Skeletal muscle satellite cell (primary cell): ENCODE results near the gene KCNIP3.

Experiments
- H3K27me3 ChIP-seq: 2 replicates; pipeline ENCODE4 v1.7.0; 2013; ENCODE audit warnings: low read length; ENCODE audit not compliant: control insufficient read depth, insufficient read depth
- H3K36me3 ChIP-seq: 2 replicates; pipeline ENCODE4 v1.7.0; 2013; ENCODE audit warnings: mild to moderate bottlenecking, control low read depth, low read length; ENCODE audit not compliant: insufficient read depth
- H3K4me1 ChIP-seq: 2 replicates; pipeline ENCODE4 v1.7.0; 2013; ENCODE audit warnings: low read length; ENCODE audit not compliant: control insufficient read depth, insufficient read depth
- H3K4me2 ChIP-seq: 2 replicates; pipeline ENCODE4 v1.7.0; 2013; ENCODE audit warnings: mild to moderate bottlenecking, low read length
- H3K4me3 ChIP-seq: 2 replicates; pipeline ENCODE4 v1.7.0; 2013; ENCODE audit warnings: low read length
- H3K9ac ChIP-seq: 2 replicates; pipeline ENCODE4 v1.7.0; 2013; ENCODE audit warnings: mild to moderate bottlenecking, low read depth, low read length, moderate library complexity
- H3K9me3 ChIP-seq: replicated peaks from 2 replicates; pipeline ENCODE4 v1.7.0; 2013; ENCODE audit warnings: mild to moderate bottlenecking, control low read depth, low read length

Gene KCNIP3

GRCh38 chr2:95382192-95382591 is 85.0 kb downstream of the KCNIP3 start:
- Histone ChIP-seq H3K9me3 (no peaks in the 10 kb centered on the region), H3K4me3 (no peak overlapping the region), H3K9ac (no peak overlapping the region), H3K27me3 (peaks cover 6% of the 10 kb centered on the region), H3K36me3 (no peaks in the 10 kb centered on the region), H3K4me1 (peaks cover 9% of the 10 kb centered on the region), H3K4me2 (no peak overlapping the region)

DNA sequence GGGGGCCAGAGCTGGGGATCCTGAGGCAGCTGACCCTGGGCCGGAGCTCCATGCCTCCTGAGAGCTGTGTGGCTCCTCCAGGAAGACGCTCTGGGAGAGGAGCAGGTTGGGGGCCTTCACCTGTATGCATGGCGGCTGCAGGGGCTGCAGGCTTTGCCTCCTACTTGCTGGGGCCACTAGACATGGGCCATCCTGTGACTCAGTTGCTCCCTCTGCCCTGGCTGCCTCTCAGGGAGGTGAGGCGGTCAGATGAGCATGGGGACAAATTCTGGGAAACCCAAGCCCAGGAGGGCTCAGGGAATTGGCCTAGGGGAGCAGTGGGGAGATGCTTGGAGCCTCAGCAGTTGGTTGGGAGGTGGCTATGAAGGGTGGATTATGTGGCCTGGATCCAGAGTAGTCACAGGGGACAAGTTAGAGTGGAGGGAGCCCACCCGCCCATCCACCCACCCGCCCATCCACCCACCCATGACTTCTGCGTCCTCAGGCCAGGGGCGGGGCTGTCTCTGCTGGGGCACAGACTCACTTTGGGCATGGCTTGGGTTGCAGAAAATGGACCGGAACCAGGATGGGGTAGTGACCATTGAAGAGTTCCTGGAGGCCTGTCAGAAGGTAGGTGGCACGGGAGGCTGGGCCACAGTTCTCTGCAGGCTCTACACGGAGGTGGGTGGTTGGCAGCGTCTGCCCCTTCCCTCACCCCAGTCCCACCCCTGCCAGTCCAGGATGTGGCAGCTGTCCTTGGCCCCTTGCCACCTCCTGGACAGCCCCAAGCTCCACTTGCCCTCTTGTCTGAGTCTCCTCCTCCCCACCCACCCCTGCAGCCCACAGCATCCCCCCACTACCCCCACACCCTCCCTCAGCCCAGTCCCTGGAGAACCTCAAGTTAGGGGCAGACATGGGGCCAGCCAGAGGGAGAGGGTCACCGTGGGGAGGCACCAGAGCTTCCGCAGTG is 85.8 kb downstream of the KCNIP3 start:
- Histone ChIP-seq H3K36me3 (no peaks in the 10 kb centered on the region), H3K4me3 (no peak overlapping the region), H3K27me3 (peaks cover 6% of the 10 kb centered on the region), H3K4me2 (no peak overlapping the region), H3K9me3 (no peaks in the 10 kb centered on the region), H3K4me1 (peaks cover 9% of the 10 kb centered on the region), H3K9ac (no peak overlapping the region)

DNA sequence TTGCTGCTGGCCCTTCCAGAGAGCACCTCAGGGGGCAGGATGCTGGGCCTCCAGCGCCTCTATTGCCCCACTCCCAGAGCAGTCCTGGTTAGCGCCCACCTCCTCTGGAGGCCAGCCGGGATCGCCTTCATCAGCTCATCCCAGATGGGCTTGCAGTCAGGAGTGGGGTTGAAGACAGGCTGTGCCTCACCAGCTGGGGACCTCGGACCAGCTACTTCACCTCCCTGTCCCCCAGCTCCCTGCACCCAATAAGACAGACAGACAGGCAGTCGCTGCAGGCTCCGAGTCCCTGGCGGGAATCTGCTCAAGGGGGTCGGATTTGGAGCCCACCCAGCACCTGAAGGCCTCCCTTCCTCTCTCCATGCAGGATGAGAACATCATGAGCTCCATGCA is 86.5 kb downstream of the KCNIP3 start:
- no peaks in the 10 kb centered on the region for H3K36me3 ChIP-seq
- no peak overlapping the region for H3K4me2 ChIP-seq
- no peak overlapping the region for H3K9ac ChIP-seq
- no peak overlapping the region for H3K4me3 ChIP-seq
- no peaks in the 10 kb centered on the region for H3K9me3 ChIP-seq
- H3K27me3 ChIP-seq, result peaks cover 9% of the 10 kb centered on the region
- peaks cover 9% of the 10 kb centered on the region for H3K4me1 ChIP-seq

- no peak overlapping the region for H3K4me3 ChIP-seq
- no peak overlapping the region for H3K4me2 ChIP-seq
- no peaks in the 10 kb centered on the region for H3K36me3 ChIP-seq
- no peak overlapping the region for H3K9ac ChIP-seq
- peaks cover 12% of the 10 kb centered on the region for H3K4me1 ChIP-seq
- H3K9me3 ChIP-seq, result no peaks in the 10 kb centered on the region
- peaks cover 11% of the 10 kb centered on the region for H3K27me3 ChIP-seq
These were observed 87.9 kb downstream of the KCNIP3 start for GRCh38 chr2:95384854-95385569.

GRCh38 chr2:95385570-95385984 is 88.4 kb downstream of the KCNIP3 start:
- Histone ChIP-seq H3K4me1 (peaks cover 12% of the 10 kb centered on the region), H3K9me3 (no peaks in the 10 kb centered on the region), H3K27me3 (peaks cover 11% of the 10 kb centered on the region), H3K36me3 (no peaks in the 10 kb centered on the region), H3K9ac (no peak overlapping the region), H3K4me2 (no peak overlapping the region), H3K4me3 (no peak overlapping the region)

DNA sequence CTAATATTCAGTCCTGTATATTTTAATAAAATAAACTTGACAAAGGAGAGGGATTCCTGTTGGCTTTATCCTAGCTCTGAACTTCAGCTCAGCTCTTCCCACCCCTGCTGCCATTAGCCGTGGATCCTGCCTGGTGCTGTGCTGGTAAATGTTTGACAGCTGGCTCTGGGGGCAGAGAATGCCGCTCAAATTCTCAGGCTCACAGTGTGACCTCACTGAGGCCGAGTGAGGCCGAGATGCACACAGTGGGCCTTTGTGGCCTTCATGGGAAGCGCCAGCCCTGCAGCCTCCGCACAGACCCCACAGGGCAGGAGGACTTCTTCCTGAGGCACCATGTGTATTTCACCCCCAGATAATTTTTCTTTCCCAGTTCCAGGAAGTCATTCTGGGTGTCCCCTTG is 88.9 kb downstream of the KCNIP3 start:
- H3K4me2 ChIP-seq, result no peak overlapping the region
- H3K9me3 ChIP-seq, result no peaks in the 10 kb centered on the region
- no peak overlapping the region for H3K4me3 ChIP-seq
- H3K9ac ChIP-seq, result no peak overlapping the region
- H3K36me3 ChIP-seq, result no peaks in the 10 kb centered on the region
- H3K4me1 ChIP-seq, result peaks cover 12% of the 10 kb centered on the region
- peaks cover 11% of the 10 kb centered on the region for H3K27me3 ChIP-seq

DNA sequence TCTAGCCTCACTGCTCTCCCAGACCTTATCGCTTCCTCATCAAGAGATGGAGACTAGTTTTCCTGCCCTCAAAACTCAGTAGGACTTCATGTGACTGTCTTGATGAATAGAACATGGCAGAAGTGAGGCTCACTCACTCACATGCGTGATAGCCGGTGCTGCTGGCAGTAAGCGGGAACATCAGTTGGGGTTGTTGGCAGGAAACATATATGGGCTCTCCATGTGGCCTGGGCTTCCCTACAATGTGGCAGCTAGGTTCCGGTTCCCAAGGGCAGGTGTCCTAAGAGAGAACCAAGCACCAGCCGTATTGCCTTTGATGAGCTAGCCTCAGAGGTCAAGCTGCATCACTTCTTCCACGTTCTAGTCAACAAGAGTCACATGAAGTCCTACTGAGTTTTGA is 90.2 kb downstream of the KCNIP3 start:
- Histone ChIP-seq H3K27me3 (peaks cover 11% of the 10 kb centered on the region), H3K36me3 (no peaks in the 10 kb centered on the region), H3K9me3 (no peaks in the 10 kb centered on the region), H3K4me2 (no peak overlapping the region), H3K4me3 (no peak overlapping the region), H3K4me1 (peaks cover 12% of the 10 kb centered on the region), H3K9ac (no peak overlapping the region)

- no peak overlapping the region for H3K9ac ChIP-seq
- H3K4me1 ChIP-seq, result peaks cover 12% of the 10 kb centered on the region
- no peak overlapping the region for H3K4me3 ChIP-seq
- H3K9me3 ChIP-seq, result no peaks in the 10 kb centered on the region
- no peaks in the 10 kb centered on the region for H3K36me3 ChIP-seq
- peaks cover 11% of the 10 kb centered on the region for H3K27me3 ChIP-seq
- no peak overlapping the region for H3K4me2 ChIP-seq
These were observed 91.0 kb downstream of the KCNIP3 start for GRCh38 chr2:95388091-95388692.

GRCh38 chr2:95388856-95389244 is 91.7 kb downstream of the KCNIP3 start:
- peak overlapping the region; percentile 58 for H3K4me2 ChIP-seq
- peaks cover 11% of the 10 kb centered on the region for H3K27me3 ChIP-seq
- no peak overlapping the region for H3K9ac ChIP-seq
- H3K36me3 ChIP-seq, result no peaks in the 10 kb centered on the region
- peaks cover 12% of the 10 kb centered on the region for H3K4me1 ChIP-seq
- no peaks in the 10 kb centered on the region for H3K9me3 ChIP-seq
- H3K4me3 ChIP-seq, result no peak overlapping the region

- H3K9ac ChIP-seq, result no peak overlapping the region
- H3K4me2 ChIP-seq, result peak overlapping the region; percentile 58
- H3K36me3 ChIP-seq, result no peaks in the 10 kb centered on the region
- H3K27me3 ChIP-seq, result peaks cover 11% of the 10 kb centered on the region
- no peaks in the 10 kb centered on the region for H3K9me3 ChIP-seq
- no peak overlapping the region for H3K4me3 ChIP-seq
- H3K4me1 ChIP-seq, result peaks cover 12% of the 10 kb centered on the region
These were observed 92.3 kb downstream of the KCNIP3 start for GRCh38 chr2:95389245-95390119.
